HepG2 (cell line): ENCODE results near the gene TMEM220. TPM values are rescaled to one million over a fixed set of nuclear protein-coding genes. Genes with fewer than 3 reads are reported as not detected.

ENCODE experiments used
- DMTF1 ChIP-seq: sonication (generic); formaldehyde crosslinking; IDR thresholded peaks from 2 replicates; pipeline ENCODE4 v1.4.0; 2020; ENCODE audit warnings: mild to moderate bottlenecking, missing genetic modification reagents
- ISL2 ChIP-seq: sonication (generic); formaldehyde crosslinking; IDR thresholded peaks from 2 replicates; pipeline ENCODE4 v1.5.0; 2020; ENCODE audit warnings: missing genetic modification reagents
- PPARG ChIP-seq: conservative IDR thresholded peaks from 2 replicates; pipeline ENCODE4 v1.6.1; 2016; ENCODE audit warnings: missing biosample characterization, missing genetic modification reagents
- SAFB2 ChIP-seq: sonication (generic); formaldehyde crosslinking; IDR thresholded peaks from 2 replicates; pipeline ENCODE4 v1.5.1; 2020; ENCODE audit warnings: missing genetic modification reagents, low read depth, mild to moderate bottlenecking, borderline replicate concordance
- ZBTB40 ChIP-seq, 2 experiments: fragments of 450-650 bp in 1 of 2; sonication (generic) in 1 of 2; formaldehyde crosslinking in 1 of 2; IDR thresholded peaks; 2 replicates each; pipeline versions ENCODE4 v1.6.1 to v1.8.0; 2016 to 2022; ENCODE audit warnings: antibody characterized with exemption in 1 of 2, mild to moderate bottlenecking in 1 of 2, missing genetic modification reagents in 1 of 2
- ZC3H13 ChIP-seq: sonication (generic); formaldehyde crosslinking; IDR thresholded peaks from 2 replicates; pipeline ENCODE4 v1.8.1; 2023; ENCODE audit warnings: mild to moderate bottlenecking, missing genetic modification reagents, moderate library complexity
- ZNF282 ChIP-seq: fragments of 450-650 bp; IDR thresholded peaks from 2 replicates; pipeline ENCODE4 v1.6.1; 2018; ENCODE audit not compliant: partially characterized antibody
- ZNF543 ChIP-seq: sonication (generic); formaldehyde crosslinking; IDR thresholded peaks from 2 replicates; pipeline ENCODE4 v1.4.0; 2020; ENCODE audit warnings: mild to moderate bottlenecking, missing genetic modification reagents
- polyA plus RNA-seq, 8 experiments: library from polyadenylated mRNA; depleted of rRNA in 3 of 8; stranded (reverse) in 7 of 8; unstranded in 1 of 8; fragments of >200 nt; fragmentation: Illumina TruSeq in 4 of 8; extraction: Trizol in 4 of 8; gene quantifications; 2 replicates each; pipeline versions ENCODE4 v1.2.1 to v1.2.3, GENCODE V29; 2011 to 2016; ENCODE audit warnings: low read depth in 4 of 8, missing spikeins in 1 of 8, mixed read lengths in 1 of 8; ENCODE audit not compliant: insufficient read depth in 1 of 8
- total RNA-seq, 5 experiments: library from RNA; depleted of rRNA; stranded (reverse); fragments of >200 nt; fragmentation: Illumina TruSeq; extraction: Trizol; gene quantifications; 2 replicates each; pipeline ENCODE4 v1.2.3, GENCODE V29; 2016; ENCODE audit warnings: low read depth in 1 of 5
- TF ChIP-seq, protein P1 (sequence below): sonication (generic); formaldehyde crosslinking; IDR thresholded peaks from 2 replicates; pipeline ENCODE4 v1.5.1; 2020; ENCODE audit warnings: missing genetic modification reagents, mild to moderate bottlenecking, borderline replicate concordance
- TF ChIP-seq, protein P2 (sequence below): sonication (generic); formaldehyde crosslinking; IDR thresholded peaks from 2 replicates; pipeline ENCODE4 v1.4.0; 2020; ENCODE audit warnings: mild to moderate bottlenecking, missing genetic modification reagents

TMEM220 gene
- total and polyA plus RNA-seq, 2 of the 13 experiments (the other 11 are each of a cell fraction or from before 2014, with no cell fraction given) = 1.3 to 2.2 TPM

DNA sequence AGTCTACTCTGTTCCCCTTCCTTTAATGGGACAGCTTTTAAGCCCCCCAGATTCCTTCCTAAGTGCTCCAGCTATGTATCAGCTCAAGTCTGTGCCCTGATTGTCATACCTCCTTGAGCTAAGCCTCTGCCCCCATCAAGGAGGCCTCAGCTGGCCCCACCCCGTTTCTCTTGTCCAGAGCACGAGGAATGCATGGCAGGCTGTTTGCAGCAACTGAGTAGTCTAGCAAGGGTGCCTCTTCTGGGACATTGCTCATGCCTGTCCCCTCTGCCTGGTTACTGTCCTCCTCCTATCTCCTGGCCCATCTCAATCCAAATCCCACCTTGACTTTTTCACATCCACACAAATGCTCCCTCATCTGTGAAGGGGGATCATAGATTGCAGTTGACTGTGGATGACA lies 27.8 kb upstream of the TMEM220 start (continued):
- no peak for TF ChIP-seq ZBTB40 (IDR thresholded peaks at IDR 0.05)
- no peak for TF ChIP-seq ZBTB40 (CRISPR knock-in tag; IDR thresholded peaks at IDR 0.05)
- TF ChIP-seq ZNF543 = no peak
- TF ChIP-seq SAFB2 (CRISPR knock-in tag) = no peak
- TF ChIP-seq ZNF282 = no peak
- no peak for TF ChIP-seq ZC3H13 (CRISPR knock-in tag)
- no peak for TF ChIP-seq ISL2 (CRISPR knock-in tag)
- TF ChIP-seq, protein P1, sequence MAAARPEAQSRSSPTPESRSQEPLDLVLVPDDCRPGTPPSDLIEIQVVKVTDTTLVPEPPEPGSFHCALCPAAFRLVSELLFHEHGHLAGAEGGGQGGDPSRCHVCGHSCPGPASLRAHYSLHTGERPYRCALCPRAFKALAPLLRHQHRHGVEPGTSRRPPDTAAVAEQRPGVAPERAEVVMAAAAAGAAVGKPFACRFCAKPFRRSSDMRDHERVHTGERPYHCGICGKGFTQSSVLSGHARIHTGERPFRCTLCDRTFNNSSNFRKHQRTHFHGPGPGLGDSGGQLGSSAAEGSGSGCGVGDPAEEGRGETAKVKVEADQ (CRISPR knock-in tag) = no peak
- TF ChIP-seq, protein P2, sequence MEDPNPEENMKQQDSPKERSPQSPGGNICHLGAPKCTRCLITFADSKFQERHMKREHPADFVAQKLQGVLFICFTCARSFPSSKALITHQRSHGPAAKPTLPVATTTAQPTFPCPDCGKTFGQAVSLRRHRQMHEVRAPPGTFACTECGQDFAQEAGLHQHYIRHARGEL = no peak
- TF ChIP-seq DMTF1 (CRISPR knock-in tag) = no peak
- TF ChIP-seq PPARG (CRISPR knock-in tag) = no peak
